ENCODE measurements around the gene IFITM2. TPM values are rescaled to one million over a fixed set of nuclear protein-coding genes. Genes with fewer than 3 reads are reported as not detected.
"Not testable (repeated sequence)": the region's sequence is repeated elsewhere in the genome, so short reads cannot be mapped to it uniquely, and the experiment has no call there.

IFITM2 gene
- total RNA-seq, 1 donor = 38.4 TPM

- TF ChIP-seq CTCF (IDR thresholded peaks at IDR 0.05; ENCODE audit: insufficient read depth, low read depth, low read length) = no peak
- H3K4me3 ChIP-seq (ENCODE audit: low read depth, low read length) = no peak overlapping the region
Observed at GRCh38 chr11:282630-283360, 24.8 kb upstream of the IFITM2 start.

GRCh38 chr11:283405-284104, 24.1 kb upstream of the IFITM2 start:
- no peak for DNase-seq (ENCODE audit: low read depth)
- TF ChIP-seq CTCF (IDR thresholded peaks at IDR 0.05; ENCODE audit: insufficient read depth, low read depth, low read length) = no peak
- no peak overlapping the region for H3K4me3 ChIP-seq (ENCODE audit: low read depth, low read length)

More at GRCh38 chr11:282630-283360, 24.8 kb upstream of the IFITM2 start:
- no peak for DNase-seq (ENCODE audit: low read depth)

GRCh38 chr11:284105-285020, 23.3 kb upstream of the IFITM2 start:
- no peak overlapping the region for H3K4me3 ChIP-seq (ENCODE audit: low read depth, low read length)
- no peak for DNase-seq (ENCODE audit: low read depth)
- TF ChIP-seq CTCF (IDR thresholded peaks at IDR 0.05; ENCODE audit: insufficient read depth, low read depth, low read length) = no peak

GRCh38 chr11:285021-285893, 22.4 kb upstream of the IFITM2 start:
- TF ChIP-seq CTCF (IDR thresholded peaks at IDR 0.05; ENCODE audit: insufficient read depth, low read depth, low read length) = no peak
- no peak for DNase-seq (ENCODE audit: low read depth)
- H3K4me3 ChIP-seq (ENCODE audit: low read depth, low read length) = no peak overlapping the region

- TF ChIP-seq CTCF (IDR thresholded peaks at IDR 0.05; ENCODE audit: insufficient read depth, low read depth, low read length) = no peak
- DNase-seq (ENCODE audit: low read depth) = no peak
- no peak overlapping the region for H3K4me3 ChIP-seq (ENCODE audit: low read depth, low read length)
Observed at GRCh38 chr11:285894-286220, 21.8 kb upstream of the IFITM2 start.

- not testable (repeated sequence) for DNase-seq (ENCODE audit: low read depth); H3K4me3 ChIP-seq (ENCODE audit: low read depth, low read length)
Observed at GRCh38 chr11:286977-287820, 20.4 kb upstream of the IFITM2 start.

Measured in fibroblast of villous mesenchyme (primary cell).